Stomach (tissue), 9 donors: ENCODE measurements around the gene ATP9B. TPM values are rescaled to one million over a fixed set of nuclear protein-coding genes. Genes with fewer than 3 reads are reported as not detected.
"Not testable (repeated sequence)": the region's sequence is repeated elsewhere in the genome, so short reads cannot be mapped to it uniquely, and the experiment has no call there.

ENCODE experiments used
- DNase-seq, 2 donors: peaks; one replicate each; pipeline versions ENCODE4 v3.0.0 to v3.0.0-alpha.2; 2013 to 2019
- H3K27ac ChIP-seq, 5 donors: fragments of 200-600 bp in 4 of 5; sonication (generic) in 4 of 5; one replicate each; pipeline ENCODE4 v1.5.1; 2013 to 2019; ENCODE audit warnings: mild to moderate bottlenecking in 1 of 5, moderate library complexity in 1 of 5
- H3K27me3 ChIP-seq, 3 donors: fragments of 200-600 bp; sonication (generic); one replicate each; pipeline ENCODE4 v1.5.1; 2017 to 2019; ENCODE audit warnings: mixed run types in 1 of 3
- H3K36me3 ChIP-seq, 4 donors: fragments of 200-600 bp; sonication (generic); 1 replicate in 3 of 4; 2 replicates in 1 of 4; pipeline ENCODE4 v1.5.1; 2016 to 2019
- H3K4me1 ChIP-seq, 4 donors: fragments of 200-600 bp; sonication (generic); one replicate each; pipeline ENCODE4 v1.5.1; 2016 to 2019
- H3K4me3 ChIP-seq, 4 donors: fragments of 200-600 bp; sonication (generic) in 3 of 4; one replicate each; pipeline ENCODE4 v1.5.1; 2016 to 2019; ENCODE audit warnings: mild to moderate bottlenecking in 1 of 4
- H3K9me3 ChIP-seq, 4 donors: fragments of 200-600 bp; sonication (generic); one replicate each; pipeline ENCODE4 v1.5.1; 2016 to 2019
- CTCF ChIP-seq, 7 experiments: fragments of 450-650 bp in 4 of 7; fragments of 200-600 bp in 3 of 7; sonication (generic) in 3 of 7; IDR thresholded peaks; one replicate each; pipeline ENCODE4 v1.5.1; 2016 to 2019; ENCODE audit warnings: antibody characterized with exemption in 7 of 7, control low read depth in 2 of 7, mild to moderate bottlenecking in 1 of 7
- EP300 ChIP-seq: sonication (generic); formaldehyde crosslinking; IDR thresholded peaks from one replicate; pipeline ENCODE4 v1.6.1; 2017; ENCODE audit warnings: antibody characterized with exemption
- POLR2A ChIP-seq, 4 donors: fragments of 450-650 bp; IDR thresholded peaks; one replicate each; pipeline ENCODE4 v1.6.1; 2016; ENCODE audit warnings: antibody characterized with exemption in 4 of 4, control low read depth in 2 of 4, mild to moderate bottlenecking in 1 of 4, moderate library complexity in 1 of 4
- POLR2AphosphoS5 ChIP-seq, 3 donors: sonication (generic); formaldehyde crosslinking; IDR thresholded peaks; one replicate each; pipeline ENCODE4 v1.6.1; 2016; ENCODE audit warnings: antibody characterized with exemption in 3 of 3
- WGBS, 5 donors: extraction: QIAGEN DNeasy Blood & Tissue Kit in 3 of 5; methylation state at CpG; one replicate each; pipeline versions ENCODE4 v1.1.5 to v1.1.7; 2013 to 2018; 5-methylcytosine and 5-hydroxymethylcytosine counted together
- intact Hi-C: fragments of 100-400 bp; cut with DNase I; formaldehyde crosslinking; loops from one replicate; pipeline ENCODE4 v1.15.1; 2023; ENCODE audit warnings: low total_unique reads
- polyA plus RNA-seq, 3 donors: library from polyadenylated mRNA; stranded (reverse); fragments of 200-250 nt; gene quantifications; one replicate each; pipeline ENCODE4 v1.2.3, GENCODE V29; 2013
- total RNA-seq, 5 donors: library from RNA; depleted of rRNA; stranded (reverse); fragments of >200 nt; gene quantifications; one replicate each; pipeline versions ENCODE4 v1.1.0 to v1.2.3, GENCODE V29; 2014 to 2016
- donor health status: healthy with polysubstance abuse.
- donor health status: Bipolar disorder and iron deficiency.
- donor health status: healthy.

Gene ATP9B
- total and polyA plus RNA-seq, 8 donors: 10.6 to 128 (median 34.9) TPM

DNA sequence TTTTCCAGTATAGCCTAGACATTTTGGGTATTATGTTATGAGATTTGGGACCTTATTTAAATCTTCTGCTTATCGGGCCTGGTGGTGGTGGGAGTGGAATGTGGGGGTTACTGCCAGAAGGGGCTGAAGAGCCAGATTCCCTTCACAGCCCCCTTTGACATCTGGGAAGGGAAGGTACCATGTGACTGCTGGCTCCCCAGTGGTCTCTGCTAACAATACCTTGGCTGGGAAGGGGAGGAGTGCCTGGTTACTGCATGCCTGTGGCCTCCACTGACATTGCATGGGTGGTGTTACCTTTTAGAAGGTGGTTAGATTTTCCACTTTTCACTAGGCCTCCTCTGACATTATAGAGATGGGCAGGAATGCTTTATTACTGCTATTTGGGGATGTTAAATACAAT is 8.0 kb downstream of the ATP9B start:
- DNase-seq: no peak
- Histone ChIP-seq H3K4me3 (no peak overlapping the region), H3K27me3 (no peaks in the 10 kb centered on the region), H3K36me3 (peaks cover 5 to 30% (median 15%) of the 10 kb centered on the region in 4 donors), H3K27ac (no peak overlapping the region), H3K9me3 (no peaks in the 10 kb centered on the region), H3K4me1 (peaks cover 0 to 14% (median 4%) of the 10 kb centered on the region in 4 donors)
- intact Hi-C loops: no loop called here
- TF ChIP-seq POLR2A (IDR thresholded peaks at IDR 0.05) (no peak), CTCF (IDR thresholded peaks at IDR 0.05) (no peak), POLR2AphosphoS5 (IDR thresholded peaks at IDR 0.05) (no peak), EP300 (no peak)
- WGBS, 5 donors: 69 to 95% (median 86%) methylated on average over 1 of the region's 1 CpG

DNA sequence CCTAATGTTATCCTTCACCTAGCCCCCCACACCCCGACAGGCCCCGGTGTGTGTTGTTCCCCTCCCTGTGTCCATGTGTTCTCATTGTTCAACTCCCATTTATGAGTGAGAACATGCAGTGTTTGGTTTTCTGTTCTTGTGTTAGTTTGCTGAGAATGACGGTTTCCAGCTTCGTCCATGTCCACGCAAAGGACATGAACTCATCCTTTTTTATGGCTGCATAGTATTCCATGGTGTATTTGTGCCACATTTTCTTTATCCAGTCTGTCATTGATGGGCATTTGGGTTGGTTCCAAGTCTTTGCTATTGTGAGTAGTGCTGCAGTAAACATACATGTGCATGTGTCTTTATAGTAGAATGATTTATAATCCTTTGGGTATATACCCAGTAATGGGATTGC is 9.6 kb downstream of the ATP9B start:
- H3K4me1 ChIP-seq: peaks cover 0 to 11% (median 3%) of the 10 kb centered on the region in 4 donors
- H3K9me3 ChIP-seq, H3K4me3 ChIP-seq, DNase-seq, H3K27me3 ChIP-seq, intact Hi-C loops, H3K27ac ChIP-seq: not testable (repeated sequence)
- 94 to 99% (median 97%) methylated on average over 5 of the region's 5 CpGs for WGBS, 5 donors
- peaks cover 5 to 37% (median 29%) of the 10 kb centered on the region in 4 donors for H3K36me3 ChIP-seq

DNA sequence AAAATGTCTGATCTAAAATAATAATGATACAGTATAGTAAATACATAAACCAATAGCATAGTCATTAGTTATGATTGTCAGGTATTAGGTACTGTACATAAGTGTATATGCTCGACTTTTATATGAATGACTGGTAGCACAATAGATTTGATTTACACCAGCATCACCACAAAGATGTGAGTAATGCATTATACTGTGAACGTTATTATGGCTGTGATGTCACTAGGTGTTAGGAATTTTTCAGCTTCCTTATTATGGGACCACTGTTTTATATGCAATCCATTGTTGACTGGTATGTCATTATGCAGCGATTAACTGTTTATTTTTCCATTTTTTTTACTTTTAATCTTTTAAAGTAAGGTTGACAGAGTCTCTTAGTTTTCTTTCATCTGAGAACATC is 23.7 kb downstream of the ATP9B start:
- H3K27ac ChIP-seq: no peak overlapping the region
- WGBS, 5 donors: 69 to 81% (median 74%) methylated on average over 3 of the region's 3 CpGs
- H3K4me3 ChIP-seq: no peak overlapping the region
- TF ChIP-seq CTCF (IDR thresholded peaks at IDR 0.05) (no peak), EP300 (no peak), POLR2A (IDR thresholded peaks at IDR 0.05) (no peak), POLR2AphosphoS5 (IDR thresholded peaks at IDR 0.05) (no peak)
- intact Hi-C loops: no loop called here
- peaks cover 0 to 5% (median 0%) of the 10 kb centered on the region in 4 donors for H3K9me3 ChIP-seq
- no peak for DNase-seq
- peaks cover 0 to 8% (median 0%) of the 10 kb centered on the region in 4 donors for H3K36me3 ChIP-seq
- peaks cover 0 to 8% (median 0%) of the 10 kb centered on the region in 4 donors for H3K4me1 ChIP-seq
- no peaks in the 10 kb centered on the region for H3K27me3 ChIP-seq

- DNase-seq: no peak
- WGBS, 5 donors: 91 to 97% (median 93%) methylated on average over 3 of the region's 3 CpGs
- intact Hi-C loops: no loop called here
- Histone ChIP-seq H3K9me3 (peaks cover 0 to 5% (median 0%) of the 10 kb centered on the region in 4 donors), H3K4me3 (no peak overlapping the region), H3K36me3 (peaks cover 0 to 12% (median 1%) of the 10 kb centered on the region in 4 donors), H3K4me1 (peaks cover 0 to 8% (median 0%) of the 10 kb centered on the region in 4 donors), H3K27me3 (no peaks in the 10 kb centered on the region), H3K27ac (no peak overlapping the region)
- no peak for TF ChIP-seq POLR2A (IDR thresholded peaks at IDR 0.05)
- no peak for TF ChIP-seq POLR2AphosphoS5 (IDR thresholded peaks at IDR 0.05)
- no peak for TF ChIP-seq EP300
- no peak for TF ChIP-seq CTCF (IDR thresholded peaks at IDR 0.05)
Observed at GRCh38 chr18:79093986-79094385, 24.8 kb downstream of the ATP9B start.

- intact Hi-C loops: no loop called here
- no peak for DNase-seq
- WGBS, 5 donors: 29 to 49% (median 43%) methylated on average over 1 of the region's 1 CpG
Observed at GRCh38 chr18:79095216-79095615, 26.0 kb downstream of the ATP9B start.

More at GRCh38 chr18:79095216-79095615, 26.0 kb downstream of the ATP9B start:
- Histone ChIP-seq H3K4me1 (peaks cover 0 to 8% (median 0%) of the 10 kb centered on the region in 4 donors), H3K4me3 (no peak overlapping the region), H3K27me3 (no peaks in the 10 kb centered on the region), H3K9me3 (peaks cover 0 to 5% (median 0%) of the 10 kb centered on the region in 4 donors), H3K27ac (no peak overlapping the region), H3K36me3 (peaks cover 0 to 22% (median 9%) of the 10 kb centered on the region in 4 donors)
- TF ChIP-seq EP300 (no peak), POLR2A (IDR thresholded peaks at IDR 0.05) (no peak)
